ENCODE results near the gene LRCOL1.

DNA sequence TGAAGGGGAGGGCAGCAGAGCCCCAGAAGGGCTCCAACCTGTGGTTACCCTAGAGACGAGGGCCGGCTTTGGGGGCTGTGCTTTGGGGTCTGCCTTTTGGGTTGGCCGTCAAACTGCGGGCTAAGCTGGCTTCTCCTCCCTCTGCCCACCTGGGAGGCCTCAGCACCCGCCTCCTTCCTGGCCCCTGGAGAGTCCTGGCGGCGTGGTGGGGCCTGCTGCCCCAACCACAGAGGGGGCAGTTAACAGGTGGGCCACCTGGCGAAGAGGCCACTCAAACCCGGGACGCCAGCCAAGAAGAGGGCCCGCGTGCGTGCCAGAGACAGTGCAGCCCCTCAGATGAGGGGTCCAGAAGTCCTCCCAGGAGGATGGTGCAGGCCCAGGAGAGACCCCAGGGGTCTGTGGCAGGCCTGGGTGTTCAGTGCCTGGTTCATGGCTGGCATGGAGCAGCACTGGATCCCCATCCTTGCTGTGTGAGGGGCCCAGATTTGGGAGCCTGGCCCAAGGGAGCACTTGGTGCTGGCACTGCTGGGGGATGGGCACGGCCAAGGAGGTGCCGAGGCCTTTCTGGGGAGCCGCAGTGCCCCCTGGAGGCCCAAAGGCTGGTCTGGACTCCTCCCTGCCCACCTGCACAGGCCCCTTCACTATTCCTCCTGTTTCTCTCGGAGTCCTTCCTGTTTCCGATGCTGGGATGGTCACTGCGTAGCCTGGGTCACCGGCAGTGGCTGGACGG is 48.8 kb downstream of the LRCOL1 start:
- TF ChIP-seq CTCF (IDR thresholded peaks at IDR 0.05), result peak; percentile 34; the same call in 1 of the 2 replicates
- TF ChIP-seq RELA (CRISPR knock-in tag; IDR thresholded peaks at IDR 0.05; ENCODE audit: borderline replicate concordance), result no peak
